ENCODE results near the gene LZTR1. TPM values are rescaled to one million over a fixed set of nuclear protein-coding genes. Genes with fewer than 3 reads are reported as not detected.
"Not testable (repeated sequence)": the region's sequence is repeated elsewhere in the genome, so short reads cannot be mapped to it uniquely, and the experiment has no call there.

LZTR1 gene
- total and polyA plus RNA-seq, 10 of the 15 experiments (the other 5 are each of a cell fraction or from before 2014, with no cell fraction given): 0.82 to 50.3 (median 19.3) TPM

DNA sequence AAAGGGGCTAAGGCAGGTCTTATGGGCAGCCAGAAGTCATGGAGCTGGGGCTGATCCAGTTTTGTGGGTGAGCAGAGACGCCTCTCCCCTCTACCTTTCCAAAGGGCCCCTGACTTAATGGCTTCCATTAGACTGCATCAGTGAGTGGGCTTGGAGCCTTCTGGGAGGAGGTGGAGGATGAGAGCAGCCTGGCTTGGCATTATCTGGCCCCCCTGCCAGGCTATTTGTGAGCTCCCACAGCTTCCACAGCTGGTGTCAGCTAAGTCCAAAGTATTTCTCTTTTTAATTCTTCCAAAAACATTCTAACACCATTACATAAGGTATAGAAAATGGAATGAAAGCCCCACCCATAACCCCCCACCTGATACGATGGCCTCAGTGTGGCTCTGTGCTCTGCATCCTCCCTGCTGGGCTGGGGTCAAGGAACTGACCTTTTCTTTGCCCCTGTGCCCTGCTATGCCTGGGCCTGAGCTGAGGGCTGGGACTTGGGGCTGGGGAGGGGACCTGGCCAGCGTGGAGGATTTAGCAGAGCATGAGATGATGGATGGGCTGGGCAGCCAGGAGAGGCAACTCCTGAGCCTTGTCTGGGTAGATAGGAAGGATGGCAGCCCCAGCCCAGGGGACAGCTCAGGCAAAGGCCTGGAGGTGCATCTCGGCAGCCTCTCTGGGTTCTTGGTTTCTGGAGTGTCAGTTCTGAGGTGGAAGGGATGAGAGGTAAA is 11.0 kb upstream of the LZTR1 start:
- CTCF ChIA-PET: interaction anchor here (2.0 kb wide), 1 partner anchor 9 kb away, joined by 5 read pairs; no protein-coding TSS in a partner anchor
- ATAC-seq (no peak), FAIRE-seq (no peak), DNase-seq (ENCODE audit: low read depth, low spot score) (no peak)
- no peak overlapping the region for H3K9ac ChIP-seq (ENCODE audit: control insufficient read depth, insufficient read depth, low read length)
- RAD21 ChIA-PET (ENCODE audit: unreplicated experiment): interaction anchor here (1.5 kb wide), 1 partner anchor 11 kb away, joined by 7 read pairs; the partner anchor contains the start of gene LZTR1
- H3K27ac ChIP-seq (ENCODE audit: control insufficient read depth, insufficient read depth): no peak overlapping the region
- intact Hi-C loops (cut with micrococcal nuclease; ENCODE audit: unreplicated experiment) (no loop called here), in situ Hi-C loops (cut with MboI) (no loop called here)
- no TSS peak for BruUV-seq (replicated peaks)
- no peak overlapping the region for H3K4me3 ChIP-seq
- no peaks in the 10 kb centered on the region for H3K36me3 ChIP-seq (ENCODE audit: control insufficient read depth in 2 of 2, insufficient read depth in 2 of 2, low read length in 1 of 2)
- no peaks in the 10 kb centered on the region for H3K9me3 ChIP-seq (replicated peaks; ENCODE audit: control insufficient read depth, insufficient read depth, low read length)
- no peaks in the 10 kb centered on the region for H3K79me2 ChIP-seq (ENCODE audit: control insufficient read depth, insufficient read depth, low read length)
- SMC1A ChIA-PET (ENCODE audit: uncharacterized antibody, unreplicated experiment): interaction anchor here (1.0 kb wide), 1 partner anchor 13 kb away, joined by 3 read pairs; no protein-coding TSS in a partner anchor
- no peaks in the 10 kb centered on the region for H3K27me3 ChIP-seq (replicated peaks in 1 of 2; ENCODE audit: control insufficient read depth in 2 of 2, insufficient read depth in 2 of 2, low read length in 1 of 2)
- no peaks in the 10 kb centered on the region for H4K20me1 ChIP-seq (ENCODE audit: control insufficient read depth, insufficient read depth)
- POLR2A ChIA-PET: no interaction called here
- no peak overlapping the region for H3K4me2 ChIP-seq (ENCODE audit: control insufficient read depth, insufficient read depth)
- no peak overlapping the region for H2AFZ ChIP-seq (ENCODE audit: control insufficient read depth, low read depth, low read length)
- TF ChIP-seq EP300 (IDR thresholded peaks at IDR 0.05; ENCODE audit: borderline replicate concordance in 1 of 2, control insufficient read depth in 1 of 2, low read depth in 2 of 2, low read length in 2 of 2): no peak
- peaks cover 3% of the 10 kb centered on the region; the same call in 1 of the 2 replicates for H3K4me1 ChIP-seq (ENCODE audit: control insufficient read depth, insufficient read depth, low read length)
- WGBS (ENCODE audit: insufficient coverage, insufficient replicate concordance, low lambda C conversion rate, missing lambda C conversion rate): 31% methylated on average over 4 of the region's 4 CpGs

DNA sequence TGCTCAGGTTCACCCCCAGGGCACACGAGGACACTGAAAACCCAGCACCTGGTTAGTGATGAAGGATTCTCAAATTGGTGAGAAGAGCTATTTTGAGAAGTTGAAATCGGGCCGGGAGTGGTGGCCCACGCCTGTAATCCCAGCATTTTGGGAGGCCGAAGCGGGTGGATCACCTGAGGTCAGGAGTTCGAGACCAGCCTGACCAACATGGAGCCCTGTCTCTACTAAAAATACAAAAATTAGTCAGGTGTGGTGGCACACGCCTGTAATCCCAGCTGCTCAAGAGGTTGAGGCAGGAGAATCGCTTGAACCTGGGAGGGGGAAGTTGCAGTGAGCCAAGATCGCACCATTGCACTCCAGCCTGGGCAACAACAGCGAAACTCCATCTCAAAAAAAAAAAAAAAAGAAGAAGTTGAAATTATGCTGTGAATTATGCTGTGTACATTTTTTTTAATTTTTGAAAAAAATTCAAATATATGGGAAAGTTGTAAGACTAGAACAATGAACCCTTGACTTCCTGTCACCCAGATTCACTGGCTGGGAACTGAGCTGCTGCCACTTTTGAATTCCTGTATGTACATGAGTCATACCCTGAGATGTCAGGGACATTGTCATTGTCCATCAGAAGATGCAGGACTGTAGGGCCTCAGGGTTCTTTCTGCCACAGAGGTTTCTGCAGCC is 9.9 kb upstream of the LZTR1 start:
- ATAC-seq; intact Hi-C loops (cut with micrococcal nuclease; ENCODE audit: unreplicated experiment); BruUV-seq (replicated peaks); H2AFZ ChIP-seq (ENCODE audit: control insufficient read depth, low read depth, low read length); DNase-seq (ENCODE audit: low read depth, low spot score); SMC1A ChIA-PET (ENCODE audit: uncharacterized antibody, unreplicated experiment); H3K4me2 ChIP-seq (ENCODE audit: control insufficient read depth, insufficient read depth); FAIRE-seq; in situ Hi-C loops (cut with MboI); H3K9me3 ChIP-seq (replicated peaks; ENCODE audit: control insufficient read depth, insufficient read depth, low read length); H3K27ac ChIP-seq (ENCODE audit: control insufficient read depth, insufficient read depth); H3K79me2 ChIP-seq (ENCODE audit: control insufficient read depth, insufficient read depth, low read length); H3K9ac ChIP-seq (ENCODE audit: control insufficient read depth, insufficient read depth, low read length); H3K4me1 ChIP-seq (ENCODE audit: control insufficient read depth, insufficient read depth, low read length); H3K27me3 ChIP-seq (replicated peaks in 1 of 2; ENCODE audit: control insufficient read depth in 2 of 2, insufficient read depth in 2 of 2, low read length in 1 of 2); CTCF ChIA-PET; H3K36me3 ChIP-seq (ENCODE audit: control insufficient read depth in 2 of 2, insufficient read depth in 2 of 2, low read length in 1 of 2); H3K4me3 ChIP-seq; H4K20me1 ChIP-seq (ENCODE audit: control insufficient read depth, insufficient read depth): not testable (repeated sequence)
- WGBS (ENCODE audit: insufficient coverage, insufficient replicate concordance, low lambda C conversion rate, missing lambda C conversion rate): 23% methylated on average over 10 of the region's 11 CpGs
- POLR2A ChIA-PET: interaction anchor here (0.7 kb wide), 2 partner anchors 47 to 121 kb away, joined by 3 to 4 read pairs; no protein-coding TSS in a partner anchor
- RAD21 ChIA-PET (ENCODE audit: unreplicated experiment): interaction anchor here (1.5 kb wide), 1 partner anchor 10 kb away, joined by 7 read pairs; the partner anchor contains the start of gene LZTR1
